ENCODE data around the gene BANP.
"Not testable (repeated sequence)": the region's sequence is repeated elsewhere in the genome, so short reads cannot be mapped to it uniquely, and the experiment has no call there.

Gene BANP

DNA sequence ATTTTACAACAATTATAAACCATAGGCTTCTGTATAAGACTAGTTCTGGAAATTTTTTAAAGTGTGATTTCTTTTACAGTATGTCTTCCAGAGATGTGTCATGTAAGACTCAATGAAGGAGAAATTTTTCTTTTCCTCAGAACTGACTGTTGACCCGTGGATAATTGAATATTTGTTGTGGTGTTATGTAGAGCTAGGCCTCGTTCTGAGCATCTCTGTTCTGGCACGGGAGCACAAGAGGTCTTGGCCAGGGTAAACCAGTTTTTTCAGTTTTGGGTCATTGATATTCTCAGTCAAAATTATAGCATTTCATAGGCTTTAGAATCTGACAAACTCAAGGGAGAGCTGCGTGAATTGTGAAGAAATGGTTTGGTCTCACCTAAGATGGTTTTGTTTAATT lies 39.0 kb downstream of the BANP start:
- not testable (repeated sequence) for DNase-seq (ENCODE audit: low read depth in 1 of 2, low spot score in 1 of 2)

GRCh38 chr16:87992142-87992541 lies 40.9 kb downstream of the BANP start:
- DNase-seq (ENCODE audit: low read depth in 1 of 2, low spot score in 1 of 2), result not testable (repeated sequence)

DNA sequence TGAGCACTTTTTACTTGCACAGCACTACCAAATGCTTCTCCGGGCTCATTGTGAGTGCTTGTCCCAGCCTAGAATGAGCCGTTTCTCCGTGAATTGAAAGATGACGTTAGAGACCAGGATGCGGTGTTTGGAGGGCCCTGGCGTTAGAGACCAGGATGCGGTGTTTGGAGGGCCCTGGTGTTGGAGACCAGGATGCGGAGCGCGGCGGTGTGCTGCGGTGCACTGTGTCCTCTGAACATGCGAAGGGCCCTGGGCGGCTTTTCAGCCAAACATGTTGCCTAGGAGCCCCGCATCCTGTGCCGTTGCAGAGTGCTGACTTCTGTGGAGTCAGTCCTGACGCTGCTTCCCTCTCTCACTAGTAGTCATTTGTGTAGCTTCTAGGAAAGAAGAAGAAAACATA lies 42.7 kb downstream of the BANP start:
- DNase-seq (ENCODE audit: low read depth in 1 of 2, low spot score in 1 of 2), result no peak

GRCh38 chr16:87995644-87996043 lies 44.4 kb downstream of the BANP start:
- no peak for DNase-seq (ENCODE audit: low read depth in 1 of 2, low spot score in 1 of 2)

GRCh38 chr16:87996962-87997880 lies 46.0 kb downstream of the BANP start:
- no peak for DNase-seq (ENCODE audit: low read depth in 1 of 2, low spot score in 1 of 2)

GRCh38 chr16:87998184-87998793 lies 47.1 kb downstream of the BANP start:
- not testable (repeated sequence) for DNase-seq (ENCODE audit: low read depth in 1 of 2, low spot score in 1 of 2)

GRCh38 chr16:87998992-87999391 lies 47.8 kb downstream of the BANP start:
- DNase-seq (ENCODE audit: low read depth in 1 of 2, low spot score in 1 of 2), result not testable (repeated sequence)

DNA sequence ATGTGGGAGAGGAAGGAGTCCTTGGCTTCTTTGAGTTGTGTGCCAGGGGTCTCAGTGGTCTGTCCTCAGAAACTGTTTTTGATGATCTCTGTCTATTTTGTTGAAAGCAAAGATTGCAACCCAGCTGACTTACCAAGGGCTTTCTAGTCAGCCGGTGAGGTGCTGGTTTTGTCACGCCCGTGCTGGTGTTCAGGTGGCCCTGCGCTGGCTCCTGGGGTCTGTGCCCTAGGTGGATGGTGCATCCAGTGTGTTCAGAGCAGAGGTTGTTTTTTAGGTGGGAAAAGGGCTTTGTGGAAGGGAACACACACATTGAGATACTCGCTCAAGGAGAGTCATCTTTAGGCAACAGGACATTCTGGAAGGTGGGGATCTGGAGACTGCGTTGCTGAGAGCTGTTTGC lies 51.0 kb downstream of the BANP start:
- DNase-seq (ENCODE audit: low read depth in 1 of 2, low spot score in 1 of 2), result no peak

DNA sequence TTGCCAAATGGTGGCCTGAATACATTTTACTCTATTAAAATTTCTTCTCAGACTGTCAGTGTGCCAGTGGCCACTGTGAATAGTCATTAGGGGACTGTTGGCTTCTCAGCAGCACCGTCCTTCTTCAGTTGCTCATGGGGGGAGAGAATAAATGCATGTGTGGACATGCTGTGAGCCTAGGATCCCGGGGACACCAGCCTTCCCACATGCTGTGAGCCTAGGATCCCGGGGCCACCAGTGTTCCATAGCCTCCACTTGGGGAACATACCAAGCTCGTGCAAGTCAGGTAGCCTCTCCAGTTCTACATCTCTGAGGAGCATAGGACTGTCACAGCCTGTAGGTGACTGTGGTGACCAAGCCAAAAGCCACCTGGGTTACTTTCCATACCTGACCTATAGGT lies 51.5 kb downstream of the BANP start:
- DNase-seq (ENCODE audit: low read depth in 1 of 2, low spot score in 1 of 2), result no peak

DNA sequence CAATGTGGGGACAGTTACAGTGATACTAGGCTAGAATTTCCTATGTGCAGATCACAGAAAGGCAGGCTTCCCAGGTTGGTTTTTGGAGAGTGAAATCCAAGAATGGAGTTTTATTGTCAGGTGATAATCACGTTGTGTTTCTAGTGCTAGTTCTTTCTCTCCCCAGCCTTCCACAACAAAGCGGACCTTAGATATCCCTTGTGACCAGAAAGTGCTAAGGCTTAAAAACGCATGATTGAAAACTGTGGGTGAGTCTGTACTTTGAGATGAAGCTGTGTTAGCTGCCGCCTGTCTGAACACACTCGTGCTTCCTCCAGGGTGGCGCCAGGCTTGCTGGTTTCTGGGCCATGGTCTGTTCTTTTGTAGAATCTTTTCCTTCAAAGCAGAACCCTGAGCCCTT lies 52.1 kb downstream of the BANP start:
- DNase-seq (ENCODE audit: low read depth in 1 of 2, low spot score in 1 of 2), result no peak

DNA sequence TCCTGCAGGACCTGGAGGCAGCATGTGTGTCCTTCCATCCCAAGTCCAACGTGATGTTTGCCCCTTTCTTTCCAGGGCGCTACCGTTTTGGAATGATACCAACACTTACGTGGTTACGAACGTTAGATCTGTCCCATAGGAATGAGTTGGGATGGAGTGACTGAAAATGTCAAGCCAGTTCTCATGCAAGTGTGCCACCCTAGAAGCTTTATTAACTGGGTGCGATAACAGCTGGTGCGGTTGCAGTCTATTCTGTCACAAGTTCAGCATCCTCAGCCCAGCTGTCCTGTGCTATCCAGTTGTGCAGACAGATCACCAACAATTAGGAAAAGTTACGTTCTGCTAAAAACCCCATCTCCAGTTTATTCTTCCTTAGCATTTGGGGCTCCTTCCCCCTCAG lies 52.5 kb downstream of the BANP start:
- DNase-seq (ENCODE audit: low read depth in 1 of 2, low spot score in 1 of 2), result no peak

DNA sequence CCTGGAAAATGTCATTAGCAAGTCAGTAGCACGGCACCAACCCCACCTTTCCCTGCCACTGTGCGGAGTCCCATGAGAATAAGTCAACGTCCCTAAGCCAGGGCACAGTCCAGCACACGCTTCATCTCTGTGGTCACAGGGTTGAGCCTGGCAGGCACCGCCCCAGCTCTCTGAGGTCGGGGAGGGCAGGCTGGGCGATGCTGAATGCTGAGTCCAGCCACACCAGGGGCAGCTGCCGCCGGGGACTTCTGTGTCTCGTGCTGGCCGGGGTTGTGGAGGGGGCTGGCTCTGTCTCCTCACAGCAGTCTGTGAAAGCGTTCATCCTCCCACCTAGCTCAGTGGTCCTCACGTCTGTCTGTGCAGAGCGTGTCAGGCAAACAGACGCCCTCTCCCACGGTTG lies 53.2 kb downstream of the BANP start:
- no peak for DNase-seq (ENCODE audit: low read depth in 1 of 2, low spot score in 1 of 2)

DNA sequence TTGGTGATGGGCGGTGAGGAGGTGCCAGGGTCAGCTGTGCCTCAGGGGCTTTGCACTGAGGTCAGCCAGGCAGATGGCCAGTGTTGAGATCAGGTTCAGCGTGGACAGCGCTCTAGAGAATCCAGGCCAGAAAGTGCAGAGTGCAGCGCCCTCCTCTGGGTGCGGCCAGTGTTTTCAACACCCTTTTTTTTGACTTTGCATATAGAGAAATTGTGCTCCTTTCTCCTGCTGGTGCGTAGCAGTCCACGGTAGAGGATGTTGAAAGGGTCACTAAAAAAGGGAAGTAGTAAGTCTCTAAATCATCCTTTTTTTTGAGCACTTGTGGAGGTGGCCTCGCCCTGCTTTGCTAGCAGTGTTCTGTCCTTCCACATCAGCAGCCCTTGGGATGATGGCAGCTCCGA lies 53.9 kb downstream of the BANP start:
- no peak for DNase-seq (ENCODE audit: low read depth in 1 of 2, low spot score in 1 of 2)

DNA sequence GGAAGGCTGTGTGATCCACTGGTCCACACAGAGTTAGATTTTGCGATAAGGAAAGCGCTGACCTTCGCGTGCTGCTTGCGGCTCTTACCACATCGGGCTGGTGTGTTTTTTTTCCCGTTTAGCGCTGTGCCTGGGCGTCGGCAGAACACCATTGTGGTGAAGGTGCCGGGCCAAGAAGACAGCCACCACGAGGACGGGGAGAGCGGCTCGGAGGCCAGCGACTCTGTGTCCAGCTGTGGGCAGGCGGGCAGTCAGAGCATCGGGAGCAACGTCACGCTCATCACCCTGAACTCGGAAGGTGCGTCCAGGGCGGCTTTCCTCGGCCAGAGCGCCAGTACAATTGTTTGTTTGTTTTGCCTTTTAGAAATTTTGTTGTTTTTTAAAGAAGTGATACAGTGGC lies 54.7 kb downstream of the BANP start:
- no peak for DNase-seq (ENCODE audit: low read depth in 1 of 2, low spot score in 1 of 2)

DNA sequence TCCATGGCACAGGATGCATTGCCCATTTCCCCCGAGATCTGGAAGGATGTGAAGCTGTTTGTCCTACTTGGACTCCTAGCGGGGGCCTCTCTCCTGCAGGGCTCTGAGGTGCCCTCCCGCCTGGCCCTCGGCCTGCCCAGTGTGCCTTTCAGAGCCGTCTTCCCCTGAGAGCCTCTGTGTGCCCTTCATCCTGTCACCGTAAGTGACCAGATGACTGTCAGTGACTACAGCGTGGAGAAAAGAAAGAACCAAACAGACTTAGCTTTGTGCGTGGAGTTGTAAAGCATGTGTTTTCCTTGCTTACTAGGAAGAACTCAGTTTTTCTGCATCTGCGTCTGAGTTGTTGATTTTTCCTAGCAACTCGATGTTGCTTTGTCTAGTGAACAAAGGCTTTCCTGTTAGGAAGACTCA lies 56.1 kb downstream of the BANP start:
- no peak for DNase-seq (ENCODE audit: low read depth in 1 of 2, low spot score in 1 of 2)

DNA sequence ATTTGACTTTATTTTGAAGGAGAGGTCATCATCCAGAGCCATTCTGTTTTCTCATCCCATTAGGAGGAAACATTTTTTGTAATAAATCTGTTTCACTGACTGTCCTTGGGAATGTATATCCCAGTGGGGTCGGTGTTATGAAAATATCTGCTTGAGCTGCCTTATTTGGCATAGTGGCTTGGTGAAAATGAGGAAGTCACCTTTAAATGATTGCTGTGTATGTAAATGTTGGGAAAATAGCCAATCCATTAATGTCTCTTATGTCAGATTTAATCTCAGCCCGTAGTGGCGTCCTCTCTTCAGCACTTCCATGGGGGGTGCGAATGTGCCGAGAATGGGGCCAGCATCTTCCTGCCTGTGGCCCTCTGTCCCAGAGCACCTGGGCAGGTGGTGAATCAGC lies 57.6 kb downstream of the BANP start:
- DNase-seq (ENCODE audit: low read depth in 1 of 2, low spot score in 1 of 2), result no peak

GRCh38 chr16:88009563-88010342 lies 58.5 kb downstream of the BANP start:
- no peak for DNase-seq (ENCODE audit: low read depth in 1 of 2, low spot score in 1 of 2)

DNA sequence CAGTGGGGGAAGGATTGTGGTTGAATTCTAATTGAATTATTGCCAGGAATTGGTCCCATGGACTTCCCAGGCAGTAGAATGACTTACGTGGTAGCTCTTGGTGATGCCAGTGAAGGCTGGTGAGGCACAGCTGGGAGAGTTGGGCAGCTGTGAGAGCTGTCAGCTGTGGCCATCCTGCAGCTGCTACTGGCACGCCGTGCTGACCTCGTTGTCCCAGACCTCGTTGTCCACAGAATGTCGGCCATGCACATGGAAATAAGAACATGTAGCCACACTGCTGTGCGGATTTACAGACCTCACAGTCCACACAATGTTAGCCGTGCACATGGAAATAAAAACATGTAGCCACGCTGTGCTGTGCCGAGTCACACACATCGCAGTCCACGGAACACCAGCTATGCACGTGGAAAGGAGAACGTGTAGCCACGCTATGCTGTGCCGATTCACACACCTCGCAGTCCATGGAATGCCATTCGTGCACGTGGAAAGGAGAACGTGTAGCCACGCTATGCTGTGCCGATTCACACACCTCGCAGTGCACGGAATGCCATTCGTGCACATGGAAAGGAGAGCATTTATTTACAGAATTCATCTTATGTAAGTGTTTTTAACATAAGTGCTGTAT lies 59.2 kb downstream of the BANP start:
- no peak for DNase-seq (ENCODE audit: low read depth in 1 of 2, low spot score in 1 of 2)

DNA sequence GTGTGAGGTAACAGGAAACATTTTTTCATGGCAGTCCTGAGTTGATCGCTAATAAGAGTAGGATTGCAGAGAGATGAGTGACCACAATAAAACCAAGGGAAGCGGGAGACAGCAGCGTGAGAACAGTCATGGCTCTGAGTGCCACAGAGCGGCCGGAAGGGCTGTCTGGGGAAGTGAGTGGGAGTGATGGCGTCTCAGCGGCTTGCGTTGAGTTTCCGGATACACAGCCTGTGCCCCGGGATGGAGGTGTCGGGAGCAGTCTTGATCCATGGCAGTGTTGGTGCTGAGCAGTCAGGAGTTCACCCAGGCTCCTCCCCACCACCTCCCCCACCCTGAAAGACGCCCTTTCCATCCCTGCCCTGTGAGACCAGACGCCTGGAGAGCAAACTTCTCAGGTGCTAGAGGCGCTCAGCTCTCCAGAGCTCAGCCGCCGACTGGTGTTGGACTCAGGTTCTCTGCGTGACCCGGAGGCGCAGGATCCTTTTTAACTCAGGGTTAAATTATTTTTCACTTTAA lies 59.8 kb downstream of the BANP start:
- DNase-seq (ENCODE audit: low read depth in 1 of 2, low spot score in 1 of 2), result no peak

DNA sequence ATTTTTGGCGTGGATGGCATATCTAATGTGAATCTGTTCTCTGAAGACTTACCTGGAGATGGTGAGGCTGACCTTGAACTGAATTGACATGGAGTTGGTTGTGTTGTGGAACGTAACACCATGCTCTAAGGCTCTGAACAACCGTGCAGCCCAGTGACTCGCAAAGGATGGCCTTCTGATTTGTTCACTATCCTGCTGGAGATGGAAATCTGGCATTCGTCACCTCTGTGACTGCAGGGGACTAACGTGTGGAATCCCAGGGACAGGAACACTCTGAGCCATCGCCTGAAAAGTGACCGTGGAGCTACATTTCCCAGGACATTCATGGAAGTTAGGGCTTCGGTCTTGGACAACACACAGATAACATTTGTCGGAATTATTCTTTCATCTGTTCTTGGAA lies 61.1 kb downstream of the BANP start:
- no peak for DNase-seq (ENCODE audit: low read depth in 1 of 2, low spot score in 1 of 2)

DNA sequence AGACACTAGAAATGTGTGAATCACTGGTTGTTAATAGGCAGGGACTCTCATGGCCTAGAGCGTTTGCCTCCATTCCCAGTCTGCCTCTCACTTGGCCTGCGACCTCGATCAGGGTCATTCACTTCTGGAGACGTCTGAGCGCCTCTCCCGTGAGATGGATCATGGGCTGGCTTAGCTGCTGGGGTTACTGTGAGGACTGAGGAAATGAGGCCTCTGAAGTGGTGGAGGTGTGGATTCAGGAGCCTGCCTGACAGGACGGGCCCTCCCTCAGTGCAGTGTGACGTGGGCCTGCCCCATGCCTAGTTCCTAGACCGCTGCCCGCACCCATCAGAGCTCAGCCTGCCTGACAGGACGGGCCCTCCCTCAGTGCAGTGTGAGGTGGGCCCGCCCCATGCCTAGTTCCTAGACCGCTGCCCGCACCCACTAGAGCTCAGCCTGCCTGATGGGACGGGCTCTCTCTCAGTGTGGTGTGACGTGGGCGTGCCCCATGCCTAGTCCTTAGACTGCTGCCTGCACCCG lies 61.9 kb downstream of the BANP start:
- DNase-seq (ENCODE audit: low read depth in 1 of 2, low spot score in 1 of 2), result no peak
